T-helper 2 cell treated with Interferon-gamma antibody and Interleukin-4, amounts not matched to agents 5 μg/mL and 100 μg/mL, for 36 hours (primary cell): Measurements from ENCODE around the gene CFAP70.
A peak's percentile ranks its signal among the peaks of the same experiment; 100 is the strongest.
"Not testable (repeated sequence)": the region's sequence is repeated elsewhere in the genome, so short reads cannot be mapped to it uniquely, and the experiment has no call there.

Experiments
- DNase-seq: peaks from one replicate; pipeline ENCODE4 v3.0.0; 2021; ENCODE audit warnings: low spot score
- H3K27ac Mint-ChIP-seq: one replicate; pipeline ENCODE4 v1.8.0; 2021; ENCODE audit warnings: mild to moderate bottlenecking, mixed read lengths
- H3K27me3 Mint-ChIP-seq: one replicate; pipeline ENCODE4 v1.8.0; 2021; ENCODE audit warnings: low read depth, mixed read lengths
- H3K36me3 Mint-ChIP-seq: one replicate; pipeline ENCODE4 v1.8.0; 2021; ENCODE audit warnings: low read depth, mixed read lengths
- H3K4me1 Mint-ChIP-seq: one replicate; pipeline ENCODE4 v1.8.0; 2021; ENCODE audit warnings: low read depth, mixed read lengths
- H3K4me3 Mint-ChIP-seq: one replicate; pipeline ENCODE4 v1.8.0; 2022; ENCODE audit warnings: mild to moderate bottlenecking, moderate library complexity, mixed read lengths
- H3K9me3 Mint-ChIP-seq: one replicate; pipeline ENCODE4 v1.8.0; 2021; ENCODE audit warnings: mixed read lengths

Gene CFAP70

GRCh38 chr10:73323582-73323981 lies 35.1 kb downstream of the CFAP70 start:
- not testable (repeated sequence) for H3K4me3 Mint-ChIP-seq, H3K36me3 Mint-ChIP-seq, H3K27ac Mint-ChIP-seq, H3K4me1 Mint-ChIP-seq, DNase-seq, H3K27me3 Mint-ChIP-seq, H3K9me3 Mint-ChIP-seq

GRCh38 chr10:73310475-73310874 lies 48.2 kb downstream of the CFAP70 start:
- H3K4me1 Mint-ChIP-seq, result no peaks in the 10 kb centered on the region
- peaks cover 18% of the 10 kb centered on the region for H3K9me3 Mint-ChIP-seq
- no peak overlapping the region for H3K4me3 Mint-ChIP-seq
- H3K27me3 Mint-ChIP-seq, result peaks cover 11% of the 10 kb centered on the region
- DNase-seq, result no peak
- no peak overlapping the region for H3K27ac Mint-ChIP-seq
- peaks cover 2% of the 10 kb centered on the region for H3K36me3 Mint-ChIP-seq

GRCh38 chr10:73307203-73307800 lies 51.4 kb downstream of the CFAP70 start:
- no peak overlapping the region for H3K4me3 Mint-ChIP-seq

DNA sequence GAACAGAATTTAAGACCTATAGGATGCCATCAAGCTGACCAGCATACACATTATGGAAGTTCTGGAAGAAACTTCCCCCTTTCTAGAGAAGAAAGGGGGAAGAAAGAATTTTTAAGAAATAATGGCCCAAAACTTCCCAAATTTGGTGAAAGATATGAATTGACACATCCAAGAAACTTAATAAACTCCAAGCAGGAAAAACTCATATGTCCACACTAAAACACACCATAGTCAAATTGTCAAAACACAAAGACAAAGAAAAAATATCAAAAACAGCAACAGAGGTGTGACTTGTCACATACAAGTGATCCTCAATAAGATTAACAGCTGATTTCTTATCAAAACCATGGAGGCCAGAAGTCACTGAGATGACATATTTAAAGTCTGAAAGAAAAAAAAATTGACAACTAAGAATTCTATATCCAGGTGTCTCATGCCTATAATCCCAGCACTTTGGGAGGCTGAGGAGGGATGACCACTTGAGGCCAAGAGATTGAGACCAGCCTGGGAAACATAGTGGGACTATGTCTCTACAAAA lies 52.4 kb downstream of the CFAP70 start:
- peaks cover 15% of the 10 kb centered on the region for H3K27me3 Mint-ChIP-seq
- DNase-seq, result no peak
- peaks cover 2% of the 10 kb centered on the region for H3K36me3 Mint-ChIP-seq
- no peak overlapping the region for H3K4me3 Mint-ChIP-seq
- H3K4me1 Mint-ChIP-seq, result no peaks in the 10 kb centered on the region
- H3K9me3 Mint-ChIP-seq, result peaks cover 18% of the 10 kb centered on the region
- no peak overlapping the region for H3K27ac Mint-ChIP-seq

More at GRCh38 chr10:73307203-73307800, 51.4 kb downstream of the CFAP70 start:
- DNase-seq, result no peak
- peaks cover 11% of the 10 kb centered on the region for H3K27me3 Mint-ChIP-seq
- H3K4me1 Mint-ChIP-seq, result no peaks in the 10 kb centered on the region
- peaks cover 18% of the 10 kb centered on the region for H3K9me3 Mint-ChIP-seq
- peaks cover 2% of the 10 kb centered on the region for H3K36me3 Mint-ChIP-seq
- H3K27ac Mint-ChIP-seq, result no peak overlapping the region

GRCh38 chr10:73296946-73297345 lies 61.7 kb downstream of the CFAP70 start:
- H3K4me3 Mint-ChIP-seq, result no peak overlapping the region
- H3K27me3 Mint-ChIP-seq, result peaks cover 21% of the 10 kb centered on the region
- H3K9me3 Mint-ChIP-seq, result no peaks in the 10 kb centered on the region
- H3K4me1 Mint-ChIP-seq, result peaks cover 13% of the 10 kb centered on the region
- no peaks in the 10 kb centered on the region for H3K36me3 Mint-ChIP-seq
- no peak overlapping the region for H3K27ac Mint-ChIP-seq
- DNase-seq, result peak; percentile 5

DNA sequence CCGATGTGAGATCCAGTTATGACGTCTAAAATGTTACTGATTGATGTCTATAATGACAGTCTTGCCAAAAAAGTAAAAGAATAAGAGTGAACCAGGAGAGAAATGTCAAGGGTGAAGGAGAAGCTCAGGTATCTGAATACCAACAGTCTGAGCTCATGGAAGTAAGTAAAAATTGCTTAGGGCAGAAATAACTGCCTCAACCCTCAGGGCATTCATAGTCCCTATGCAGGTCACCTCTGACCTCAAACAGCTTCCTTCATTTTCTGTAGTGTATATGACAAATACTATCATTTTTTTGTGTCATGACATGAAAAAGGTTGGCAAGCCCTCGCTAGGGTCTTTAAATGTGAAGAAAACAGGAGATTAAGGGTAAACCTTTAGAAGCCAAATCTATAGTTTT lies 65.2 kb downstream of the CFAP70 start:
- Mint-ChIP-seq H3K4me3 (no peak overlapping the region), H3K36me3 (no peaks in the 10 kb centered on the region), H3K4me1 (peaks cover 13% of the 10 kb centered on the region), H3K9me3 (peaks cover 8% of the 10 kb centered on the region), H3K27me3 (peaks cover 19% of the 10 kb centered on the region), H3K27ac (no peak overlapping the region)
- no peak for DNase-seq

DNA sequence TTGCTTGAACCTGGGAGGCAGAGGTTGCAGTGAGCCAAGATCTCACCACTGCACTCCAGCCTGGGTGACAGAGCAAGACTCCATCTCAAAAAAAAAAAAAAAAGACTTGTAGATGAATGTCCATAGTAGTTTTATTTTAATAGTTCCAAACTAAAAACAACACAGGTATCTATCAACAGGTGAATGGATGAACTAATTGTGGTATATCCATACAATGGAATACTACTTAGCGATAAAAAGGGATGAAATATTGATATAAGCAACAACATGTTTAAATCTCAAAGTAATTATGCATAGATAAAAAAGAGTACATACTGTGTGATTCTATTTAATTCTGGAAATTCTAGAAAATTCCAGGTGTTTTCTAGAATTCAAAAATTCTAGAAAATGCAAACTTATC lies 68.7 kb downstream of the CFAP70 start:
- no peak overlapping the region for H3K27ac Mint-ChIP-seq
- peaks cover 9% of the 10 kb centered on the region for H3K27me3 Mint-ChIP-seq
- no peaks in the 10 kb centered on the region for H3K36me3 Mint-ChIP-seq
- H3K4me3 Mint-ChIP-seq, result no peak overlapping the region
- no peaks in the 10 kb centered on the region for H3K4me1 Mint-ChIP-seq
- no peak for DNase-seq
- H3K9me3 Mint-ChIP-seq, result peaks cover 8% of the 10 kb centered on the region

DNA sequence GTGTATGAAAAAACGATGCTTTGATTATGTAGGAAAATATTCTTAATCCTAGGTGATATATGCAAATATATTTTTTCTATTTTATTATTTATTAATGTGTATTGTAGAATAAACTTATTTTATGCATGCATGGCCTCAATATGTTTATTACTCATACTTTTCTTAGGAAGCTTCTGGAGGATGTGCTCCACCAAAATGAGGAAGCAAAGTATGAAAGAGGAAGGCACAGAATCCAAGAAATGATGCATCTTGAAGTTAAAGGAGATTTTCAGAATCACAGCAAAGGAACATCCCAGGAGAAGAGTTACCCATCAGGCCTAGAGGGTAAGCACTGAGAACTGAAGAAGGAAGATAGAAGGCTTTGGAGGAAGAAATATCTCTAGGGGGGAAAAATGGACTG lies 71.2 kb downstream of the CFAP70 start:
- H3K27me3 Mint-ChIP-seq, result no peaks in the 10 kb centered on the region
- H3K4me3 Mint-ChIP-seq, result no peak overlapping the region
- H3K9me3 Mint-ChIP-seq, result peaks cover 8% of the 10 kb centered on the region
- no peaks in the 10 kb centered on the region for H3K4me1 Mint-ChIP-seq
- no peaks in the 10 kb centered on the region for H3K36me3 Mint-ChIP-seq
- no peak for DNase-seq
- H3K27ac Mint-ChIP-seq, result no peak overlapping the region

GRCh38 chr10:73281097-73281496 lies 77.6 kb downstream of the CFAP70 start:
- Mint-ChIP-seq H3K9me3 (no peaks in the 10 kb centered on the region), H3K27me3 (peaks cover 6% of the 10 kb centered on the region), H3K27ac (no peak overlapping the region), H3K4me1 (no peaks in the 10 kb centered on the region), H3K36me3 (no peaks in the 10 kb centered on the region), H3K4me3 (no peak overlapping the region)
- no peak for DNase-seq

DNA sequence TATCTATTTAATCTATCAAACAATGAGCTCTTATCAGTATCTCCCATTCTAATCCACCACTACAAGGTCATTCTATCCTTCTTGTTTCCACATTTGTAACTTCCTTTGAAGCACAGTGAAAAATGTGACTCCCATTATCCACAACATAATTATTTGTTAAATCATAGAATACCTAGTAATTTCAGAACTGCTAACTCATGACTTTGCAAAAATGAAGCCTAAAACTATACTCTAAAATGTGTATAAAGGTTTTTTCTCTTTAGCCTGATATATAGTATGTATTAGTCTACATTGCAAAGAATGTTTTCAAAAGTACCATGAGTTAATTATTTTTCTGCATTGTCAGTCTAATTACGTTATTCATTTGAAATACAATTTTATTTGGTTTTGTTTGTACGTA lies 94.2 kb downstream of the CFAP70 start:
- Mint-ChIP-seq H3K27ac (no peak overlapping the region), H3K4me3 (no peak overlapping the region), H3K4me1 (peaks cover 6% of the 10 kb centered on the region), H3K36me3 (no peaks in the 10 kb centered on the region), H3K9me3 (no peaks in the 10 kb centered on the region), H3K27me3 (peaks cover 20% of the 10 kb centered on the region)
- DNase-seq, result no peak

DNA sequence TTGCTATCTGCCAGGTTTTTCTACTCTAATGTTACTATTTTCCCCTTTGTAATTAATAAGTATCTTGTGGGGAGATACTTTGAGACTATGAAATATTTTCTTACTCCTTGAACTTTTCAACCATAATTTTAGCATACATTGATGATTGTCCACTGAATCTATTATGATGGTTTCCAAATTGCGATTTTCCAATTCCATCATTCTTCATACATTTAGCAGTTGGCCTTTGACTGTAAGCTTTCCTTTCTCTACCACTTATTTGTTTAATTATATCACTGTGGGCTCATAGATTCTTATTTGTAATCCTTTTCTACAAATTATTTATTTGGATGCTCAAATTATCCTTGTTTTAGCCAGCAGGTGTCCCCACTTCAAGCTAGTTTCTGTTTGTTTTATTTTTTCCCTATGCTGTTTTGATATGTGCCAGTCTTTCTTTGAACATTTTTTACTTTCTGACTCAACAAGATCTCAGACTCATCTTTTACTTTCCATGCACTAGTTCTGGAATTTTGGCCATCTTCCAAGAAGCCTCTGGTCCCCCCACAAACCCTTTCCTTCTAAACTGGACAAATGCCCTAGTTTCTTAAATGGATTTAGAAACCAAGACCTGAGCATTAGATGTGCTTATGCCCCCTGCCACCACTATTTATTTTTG lies 94.8 kb downstream of the CFAP70 start:
- Mint-ChIP-seq H3K4me3 (no peak overlapping the region), H3K27ac (no peak overlapping the region), H3K27me3 (peaks cover 20% of the 10 kb centered on the region), H3K9me3 (peaks cover 5% of the 10 kb centered on the region), H3K36me3 (no peaks in the 10 kb centered on the region), H3K4me1 (peaks cover 6% of the 10 kb centered on the region)
- no peak for DNase-seq

- peaks cover 6% of the 10 kb centered on the region for H3K4me1 Mint-ChIP-seq
- H3K27ac Mint-ChIP-seq, result no peak overlapping the region
- peaks cover 13% of the 10 kb centered on the region for H3K27me3 Mint-ChIP-seq
- no peak for DNase-seq
- no peak overlapping the region for H3K4me3 Mint-ChIP-seq
- H3K36me3 Mint-ChIP-seq, result no peaks in the 10 kb centered on the region
- peaks cover 6% of the 10 kb centered on the region for H3K9me3 Mint-ChIP-seq
Observed at GRCh38 chr10:73262880-73263555, 95.6 kb downstream of the CFAP70 start.

DNA sequence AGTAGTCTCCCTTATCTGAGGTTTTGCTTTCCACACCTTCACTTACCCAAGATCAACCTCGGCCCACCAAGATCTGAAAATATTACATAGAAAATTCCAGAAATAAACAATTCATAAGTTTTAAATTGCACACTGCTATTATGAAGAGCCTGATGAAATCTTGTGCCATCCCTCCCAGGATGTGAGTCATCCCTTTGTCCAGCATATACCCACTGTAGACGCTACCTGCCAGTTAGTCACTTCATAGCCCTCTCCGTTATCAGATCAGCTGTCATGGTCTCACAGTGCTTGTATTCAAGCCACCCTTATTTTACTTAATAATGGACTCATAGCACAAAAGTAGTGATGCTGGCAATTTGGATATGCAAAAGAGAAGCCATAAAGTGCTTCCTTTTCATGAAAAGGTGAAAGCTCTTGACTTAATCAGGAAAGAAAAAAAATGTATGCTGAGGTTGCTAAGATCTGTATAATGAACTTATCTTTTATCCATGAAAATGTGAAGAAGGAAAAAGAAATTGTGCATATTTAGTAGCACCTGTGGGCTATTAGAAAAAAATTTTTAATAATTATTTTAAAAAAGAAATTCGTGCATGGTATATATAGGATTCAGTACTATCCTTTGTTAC lies 96.4 kb downstream of the CFAP70 start:
- Mint-ChIP-seq H3K4me1 (peaks cover 6% of the 10 kb centered on the region), H3K27ac (no peak overlapping the region), H3K9me3 (peaks cover 6% of the 10 kb centered on the region), H3K36me3 (no peaks in the 10 kb centered on the region), H3K27me3 (peaks cover 10% of the 10 kb centered on the region), H3K4me3 (no peak overlapping the region)
- no peak for DNase-seq
